Measurements from ENCODE around the gene MAPK1. TPM values are rescaled to one million over a fixed set of nuclear protein-coding genes. Genes with fewer than 3 reads are reported as not detected.
A peak's percentile ranks its signal among the peaks of the same experiment; 100 is the strongest.
"Not testable (repeated sequence)": the region's sequence is repeated elsewhere in the genome, so short reads cannot be mapped to it uniquely, and the experiment has no call there.

The MAPK1 gene
- total RNA-seq, 2 donors from 2014 or later = 107 to 154 TPM

GRCh38 chr22:21735200-21736083, 132.0 kb downstream of the MAPK1 start, which contains the start of gene YPEL1:
Gene YPEL1, minus strand, starts transcription at chr22:21735794. Its CDS starts 25,050 bp downstream, at chr22:21710744.
- peaks cover 30% of the 10 kb centered on the region for H3K27me3 Mint-ChIP-seq (ENCODE audit: low read depth)
- no peaks in the 10 kb centered on the region for H3K9me3 Mint-ChIP-seq

GRCh38 chr22:21734540-21735199, 132.8 kb downstream of the MAPK1 start:
- no peaks in the 10 kb centered on the region for H3K9me3 Mint-ChIP-seq
- no peak for ATAC-seq (replicated peaks in 1 of 2)
- H3K27ac Mint-ChIP-seq = peak overlapping the region; percentile 72
- DNase-seq = peak; percentile 29 to 30
- H3K27me3 Mint-ChIP-seq (ENCODE audit: low read depth) = peaks cover 29% of the 10 kb centered on the region
- peaks cover 16% of the 10 kb centered on the region for H3K4me1 Mint-ChIP-seq (ENCODE audit: low read depth)
- H3K4me3 Mint-ChIP-seq = peak overlapping the region; percentile 93 to 98
- no peaks in the 10 kb centered on the region for H3K36me3 Mint-ChIP-seq (ENCODE audit: insufficient read depth in 2 of 2)

More at GRCh38 chr22:21735200-21736083, 132.0 kb downstream of the MAPK1 start, which contains the start of gene YPEL1:
- DNase-seq (peak; percentile 95 to 98), ATAC-seq (replicated peaks in 1 of 2) (peak; percentile 92 to 94)
- Mint-ChIP-seq H3K27ac (peak within 1 kb of the TSS; percentile 72), H3K36me3 (ENCODE audit: insufficient read depth in 2 of 2) (no peaks in the 10 kb centered on the region), H3K4me3 (peak within 1 kb of the TSS; percentile 93 to 98), H3K4me1 (ENCODE audit: low read depth) (peaks cover 16% of the 10 kb centered on the region)

GRCh38 chr22:21731503-21731902, 135.9 kb downstream of the MAPK1 start:
- H3K27me3 Mint-ChIP-seq (ENCODE audit: low read depth) = peaks cover 6% of the 10 kb centered on the region

GRCh38 chr22:21730535-21731308, 136.7 kb downstream of the MAPK1 start:
- ATAC-seq (replicated peaks in 1 of 2) (no peak), DNase-seq (no peak)
- no peak overlapping the region for H3K4me3 Mint-ChIP-seq
- H3K36me3 Mint-ChIP-seq (ENCODE audit: insufficient read depth in 2 of 2) = no peaks in the 10 kb centered on the region
- no peaks in the 10 kb centered on the region for H3K9me3 Mint-ChIP-seq
- H3K27ac Mint-ChIP-seq = no peak overlapping the region
- H3K4me1 Mint-ChIP-seq (ENCODE audit: low read depth) = peaks cover 24% of the 10 kb centered on the region
- H3K27me3 Mint-ChIP-seq (ENCODE audit: low read depth) = peaks cover 6% of the 10 kb centered on the region

More at GRCh38 chr22:21731503-21731902, 135.9 kb downstream of the MAPK1 start:
- ATAC-seq (replicated peaks in 1 of 2) (no peak), DNase-seq (no peak)
- H3K4me3 Mint-ChIP-seq = no peak overlapping the region
- H3K9me3 Mint-ChIP-seq = no peaks in the 10 kb centered on the region
- H3K36me3 Mint-ChIP-seq (ENCODE audit: insufficient read depth in 2 of 2) = no peaks in the 10 kb centered on the region
- peaks cover 23% of the 10 kb centered on the region for H3K4me1 Mint-ChIP-seq (ENCODE audit: low read depth)
- no peak overlapping the region for H3K27ac Mint-ChIP-seq

- not testable (repeated sequence) for H3K4me3 Mint-ChIP-seq; H3K9me3 Mint-ChIP-seq; H3K36me3 Mint-ChIP-seq (ENCODE audit: insufficient read depth in 2 of 2); H3K27me3 Mint-ChIP-seq (ENCODE audit: low read depth); DNase-seq; ATAC-seq (replicated peaks in 1 of 2); H3K27ac Mint-ChIP-seq
- peaks cover 12% of the 10 kb centered on the region for H3K4me1 Mint-ChIP-seq (ENCODE audit: low read depth)
These were observed 138.3 kb downstream of the MAPK1 start for GRCh38 chr22:21729184-21729583.

GRCh38 chr22:21728270-21728669, 139.2 kb downstream of the MAPK1 start:
- no peak overlapping the region for H3K27ac Mint-ChIP-seq
- DNase-seq (no peak), ATAC-seq (replicated peaks in 1 of 2) (no peak)
- H3K9me3 Mint-ChIP-seq = no peaks in the 10 kb centered on the region
- no peaks in the 10 kb centered on the region for H3K36me3 Mint-ChIP-seq (ENCODE audit: insufficient read depth in 2 of 2)
- no peak overlapping the region for H3K4me3 Mint-ChIP-seq
- peaks cover 8% of the 10 kb centered on the region for H3K4me1 Mint-ChIP-seq (ENCODE audit: low read depth)
- peaks cover 2% of the 10 kb centered on the region for H3K27me3 Mint-ChIP-seq (ENCODE audit: low read depth)

- no peak overlapping the region for H3K4me3 Mint-ChIP-seq
- no peaks in the 10 kb centered on the region for H3K36me3 Mint-ChIP-seq (ENCODE audit: insufficient read depth in 2 of 2)
- no peak for ATAC-seq (replicated peaks in 1 of 2)
- DNase-seq = no peak
- H3K27me3 Mint-ChIP-seq (ENCODE audit: low read depth) = no peaks in the 10 kb centered on the region
- no peaks in the 10 kb centered on the region for H3K9me3 Mint-ChIP-seq
- peaks cover 8% of the 10 kb centered on the region for H3K4me1 Mint-ChIP-seq (ENCODE audit: low read depth)
- H3K27ac Mint-ChIP-seq = no peak overlapping the region
These were observed 139.7 kb downstream of the MAPK1 start for GRCh38 chr22:21727768-21728167.

GRCh38 chr22:21727159-21727558, 140.3 kb downstream of the MAPK1 start:
- H3K4me3 Mint-ChIP-seq = no peak overlapping the region
- H3K27me3 Mint-ChIP-seq (ENCODE audit: low read depth) = no peaks in the 10 kb centered on the region
- no peak overlapping the region for H3K27ac Mint-ChIP-seq
- ATAC-seq (replicated peaks in 1 of 2) (no peak), DNase-seq (no peak)
- no peaks in the 10 kb centered on the region for H3K9me3 Mint-ChIP-seq
- H3K36me3 Mint-ChIP-seq (ENCODE audit: insufficient read depth in 2 of 2) = no peaks in the 10 kb centered on the region
- H3K4me1 Mint-ChIP-seq (ENCODE audit: low read depth) = peaks cover 8% of the 10 kb centered on the region

- no peaks in the 10 kb centered on the region for H3K36me3 Mint-ChIP-seq (ENCODE audit: insufficient read depth in 2 of 2)
- no peaks in the 10 kb centered on the region for H3K9me3 Mint-ChIP-seq
- no peak overlapping the region for H3K27ac Mint-ChIP-seq
- no peaks in the 10 kb centered on the region for H3K27me3 Mint-ChIP-seq (ENCODE audit: low read depth)
- DNase-seq = peak; percentile 34 to 44
- no peak overlapping the region for H3K4me3 Mint-ChIP-seq
- peaks cover 8% of the 10 kb centered on the region for H3K4me1 Mint-ChIP-seq (ENCODE audit: low read depth)
- peak; percentile 76 to 78 for ATAC-seq (replicated peaks in 1 of 2)
These were observed 140.8 kb downstream of the MAPK1 start for GRCh38 chr22:21726650-21727049.

GRCh38 chr22:21725956-21726649, 141.3 kb downstream of the MAPK1 start:
- Mint-ChIP-seq H3K27me3 (ENCODE audit: low read depth) (no peaks in the 10 kb centered on the region), H3K27ac (no peak overlapping the region), H3K36me3 (ENCODE audit: insufficient read depth in 2 of 2) (no peaks in the 10 kb centered on the region), H3K4me1 (ENCODE audit: low read depth) (peaks cover 8% of the 10 kb centered on the region), H3K9me3 (no peaks in the 10 kb centered on the region), H3K4me3 (no peak overlapping the region)
- ATAC-seq (replicated peaks in 1 of 2) = peak in 1 of 2 donors; percentile 15
- no peak for DNase-seq

GRCh38 chr22:21724496-21724895, 142.9 kb downstream of the MAPK1 start:
- not testable (repeated sequence) for DNase-seq; H3K36me3 Mint-ChIP-seq (ENCODE audit: insufficient read depth in 2 of 2); H3K27me3 Mint-ChIP-seq (ENCODE audit: low read depth); ATAC-seq (replicated peaks in 1 of 2); H3K9me3 Mint-ChIP-seq; H3K4me3 Mint-ChIP-seq; H3K27ac Mint-ChIP-seq; H3K4me1 Mint-ChIP-seq (ENCODE audit: low read depth)

GRCh38 chr22:21721195-21721852, 146.1 kb downstream of the MAPK1 start:
- H3K27ac Mint-ChIP-seq; ATAC-seq (replicated peaks in 1 of 2); H3K9me3 Mint-ChIP-seq; H3K4me3 Mint-ChIP-seq; H3K36me3 Mint-ChIP-seq (ENCODE audit: insufficient read depth in 2 of 2); DNase-seq; H3K27me3 Mint-ChIP-seq (ENCODE audit: low read depth); H3K4me1 Mint-ChIP-seq (ENCODE audit: low read depth): not testable (repeated sequence)
